Measurements from ENCODE around the gene IL22RA2. TPM values are rescaled to one million over a fixed set of nuclear protein-coding genes. Genes with fewer than 3 reads are reported as not detected.

Gene IL22RA2
- total RNA-seq, 1 experiment from 2014 or later: not detected

GRCh38 chr6:137146206-137146605, 27.2 kb downstream of the IL22RA2 start:
- CTCF ChIA-PET: no interaction called here
- POLR2A ChIA-PET: no interaction called here
- Histone ChIP-seq H3K27me3 (ENCODE audit: control insufficient read depth, insufficient read depth, low read length) (no peaks in the 10 kb centered on the region; the same call in 1 of the 2 replicates), H3K9me3 (ENCODE audit: control insufficient read depth, insufficient read depth, low read depth, low read length) (no peaks in the 10 kb centered on the region), H3K36me3 (ENCODE audit: control insufficient read depth, insufficient read depth, low read length) (no peaks in the 10 kb centered on the region), H3K27ac (ENCODE audit: low read length) (no peak overlapping the region), H3K4me3 (ENCODE audit: low read depth in 2 of 2, low read length in 2 of 2) (no peak overlapping the region), H3K4me1 (ENCODE audit: control insufficient read depth, insufficient read depth, low read length) (no peaks in the 10 kb centered on the region)
- TF ChIP-seq SIN3A (IDR thresholded peaks at IDR 0.05; ENCODE audit: borderline replicate concordance, insufficient read depth, low read depth, low read length) (no peak), POLR2AphosphoS5 (IDR thresholded peaks at IDR 0.05; ENCODE audit: low read depth, low read length) (no peak), TCF7L2 (IDR thresholded peaks at IDR 0.05; ENCODE audit: low read depth, low read length) (no peak)
- TF ChIP-seq, protein P1, sequence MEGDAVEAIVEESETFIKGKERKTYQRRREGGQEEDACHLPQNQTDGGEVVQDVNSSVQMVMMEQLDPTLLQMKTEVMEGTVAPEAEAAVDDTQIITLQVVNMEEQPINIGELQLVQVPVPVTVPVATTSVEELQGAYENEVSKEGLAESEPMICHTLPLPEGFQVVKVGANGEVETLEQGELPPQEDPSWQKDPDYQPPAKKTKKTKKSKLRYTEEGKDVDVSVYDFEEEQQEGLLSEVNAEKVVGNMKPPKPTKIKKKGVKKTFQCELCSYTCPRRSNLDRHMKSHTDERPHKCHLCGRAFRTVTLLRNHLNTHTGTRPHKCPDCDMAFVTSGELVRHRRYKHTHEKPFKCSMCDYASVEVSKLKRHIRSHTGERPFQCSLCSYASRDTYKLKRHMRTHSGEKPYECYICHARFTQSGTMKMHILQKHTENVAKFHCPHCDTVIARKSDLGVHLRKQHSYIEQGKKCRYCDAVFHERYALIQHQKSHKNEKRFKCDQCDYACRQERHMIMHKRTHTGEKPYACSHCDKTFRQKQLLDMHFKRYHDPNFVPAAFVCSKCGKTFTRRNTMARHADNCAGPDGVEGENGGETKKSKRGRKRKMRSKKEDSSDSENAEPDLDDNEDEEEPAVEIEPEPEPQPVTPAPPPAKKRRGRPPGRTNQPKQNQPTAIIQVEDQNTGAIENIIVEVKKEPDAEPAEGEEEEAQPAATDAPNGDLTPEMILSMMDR (IDR thresholded peaks at IDR 0.05): no peak
- TF ChIP-seq, protein P2, sequence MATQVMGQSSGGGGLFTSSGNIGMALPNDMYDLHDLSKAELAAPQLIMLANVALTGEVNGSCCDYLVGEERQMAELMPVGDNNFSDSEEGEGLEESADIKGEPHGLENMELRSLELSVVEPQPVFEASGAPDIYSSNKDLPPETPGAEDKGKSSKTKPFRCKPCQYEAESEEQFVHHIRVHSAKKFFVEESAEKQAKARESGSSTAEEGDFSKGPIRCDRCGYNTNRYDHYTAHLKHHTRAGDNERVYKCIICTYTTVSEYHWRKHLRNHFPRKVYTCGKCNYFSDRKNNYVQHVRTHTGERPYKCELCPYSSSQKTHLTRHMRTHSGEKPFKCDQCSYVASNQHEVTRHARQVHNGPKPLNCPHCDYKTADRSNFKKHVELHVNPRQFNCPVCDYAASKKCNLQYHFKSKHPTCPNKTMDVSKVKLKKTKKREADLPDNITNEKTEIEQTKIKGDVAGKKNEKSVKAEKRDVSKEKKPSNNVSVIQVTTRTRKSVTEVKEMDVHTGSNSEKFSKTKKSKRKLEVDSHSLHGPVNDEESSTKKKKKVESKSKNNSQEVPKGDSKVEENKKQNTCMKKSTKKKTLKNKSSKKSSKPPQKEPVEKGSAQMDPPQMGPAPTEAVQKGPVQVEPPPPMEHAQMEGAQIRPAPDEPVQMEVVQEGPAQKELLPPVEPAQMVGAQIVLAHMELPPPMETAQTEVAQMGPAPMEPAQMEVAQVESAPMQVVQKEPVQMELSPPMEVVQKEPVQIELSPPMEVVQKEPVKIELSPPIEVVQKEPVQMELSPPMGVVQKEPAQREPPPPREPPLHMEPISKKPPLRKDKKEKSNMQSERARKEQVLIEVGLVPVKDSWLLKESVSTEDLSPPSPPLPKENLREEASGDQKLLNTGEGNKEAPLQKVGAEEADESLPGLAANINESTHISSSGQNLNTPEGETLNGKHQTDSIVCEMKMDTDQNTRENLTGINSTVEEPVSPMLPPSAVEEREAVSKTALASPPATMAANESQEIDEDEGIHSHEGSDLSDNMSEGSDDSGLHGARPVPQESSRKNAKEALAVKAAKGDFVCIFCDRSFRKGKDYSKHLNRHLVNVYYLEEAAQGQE (IDR thresholded peaks at IDR 0.05; ENCODE audit: insufficient read depth in 1 of 2, low read depth in 2 of 2, low read length in 1 of 2): no peak
- no TSS peak for BruUV-seq (replicated peaks)
- intact Hi-C loops (cut with micrococcal nuclease; ENCODE audit: unreplicated experiment) (no loop called here), in situ Hi-C loops (cut with HindIII; ENCODE audit: low pct_unique_long_range_greater_than_20kb, low sequenced_read_pairs) (no loop called here)
- ATAC-seq (no peak), DNase-seq (ENCODE audit: low read depth, low spot score) (no peak)

GRCh38 chr6:137145421-137145820, 28.0 kb downstream of the IL22RA2 start:
- POLR2A ChIA-PET: no interaction called here
- H3K27ac ChIP-seq (ENCODE audit: low read length): no peak overlapping the region
- ATAC-seq (no peak), DNase-seq (ENCODE audit: low read depth, low spot score) (no peak)
- no peaks in the 10 kb centered on the region; the same call in 1 of the 2 replicates for H3K27me3 ChIP-seq (ENCODE audit: control insufficient read depth, insufficient read depth, low read length)
- no peaks in the 10 kb centered on the region for H3K36me3 ChIP-seq (ENCODE audit: control insufficient read depth, insufficient read depth, low read length)
- no peaks in the 10 kb centered on the region for H3K9me3 ChIP-seq (ENCODE audit: control insufficient read depth, insufficient read depth, low read depth, low read length)
- in situ Hi-C loops (cut with HindIII; ENCODE audit: low pct_unique_long_range_greater_than_20kb, low sequenced_read_pairs) (no loop called here), intact Hi-C loops (cut with micrococcal nuclease; ENCODE audit: unreplicated experiment) (no loop called here)
- CTCF ChIA-PET: no interaction called here
- H3K4me3 ChIP-seq (ENCODE audit: low read depth in 2 of 2, low read length in 2 of 2): no peak overlapping the region
- no peaks in the 10 kb centered on the region for H3K4me1 ChIP-seq (ENCODE audit: control insufficient read depth, insufficient read depth, low read length)
- TF ChIP-seq, protein P2 (IDR thresholded peaks at IDR 0.05; ENCODE audit: insufficient read depth in 1 of 2, low read depth in 2 of 2, low read length in 1 of 2): no peak
- TF ChIP-seq SIN3A (IDR thresholded peaks at IDR 0.05; ENCODE audit: borderline replicate concordance, insufficient read depth, low read depth, low read length): no peak
- no peak for TF ChIP-seq TCF7L2 (IDR thresholded peaks at IDR 0.05; ENCODE audit: low read depth, low read length)
- no peak for TF ChIP-seq POLR2AphosphoS5 (IDR thresholded peaks at IDR 0.05; ENCODE audit: low read depth, low read length)
- TF ChIP-seq, protein P1 (IDR thresholded peaks at IDR 0.05): no peak
- BruUV-seq (replicated peaks): no TSS peak

All from Panc1 (cell line).